Anterior cingulate cortex (tissue), 58 donors: Measurements from ENCODE around the gene SERPINB1.

Experiments used
- DNase-seq, 58 donors: peaks; one replicate each; lab custom pipeline; 2025; lab: John Stamatoyannopoulos, UW

SERPINB1 gene

DNA sequence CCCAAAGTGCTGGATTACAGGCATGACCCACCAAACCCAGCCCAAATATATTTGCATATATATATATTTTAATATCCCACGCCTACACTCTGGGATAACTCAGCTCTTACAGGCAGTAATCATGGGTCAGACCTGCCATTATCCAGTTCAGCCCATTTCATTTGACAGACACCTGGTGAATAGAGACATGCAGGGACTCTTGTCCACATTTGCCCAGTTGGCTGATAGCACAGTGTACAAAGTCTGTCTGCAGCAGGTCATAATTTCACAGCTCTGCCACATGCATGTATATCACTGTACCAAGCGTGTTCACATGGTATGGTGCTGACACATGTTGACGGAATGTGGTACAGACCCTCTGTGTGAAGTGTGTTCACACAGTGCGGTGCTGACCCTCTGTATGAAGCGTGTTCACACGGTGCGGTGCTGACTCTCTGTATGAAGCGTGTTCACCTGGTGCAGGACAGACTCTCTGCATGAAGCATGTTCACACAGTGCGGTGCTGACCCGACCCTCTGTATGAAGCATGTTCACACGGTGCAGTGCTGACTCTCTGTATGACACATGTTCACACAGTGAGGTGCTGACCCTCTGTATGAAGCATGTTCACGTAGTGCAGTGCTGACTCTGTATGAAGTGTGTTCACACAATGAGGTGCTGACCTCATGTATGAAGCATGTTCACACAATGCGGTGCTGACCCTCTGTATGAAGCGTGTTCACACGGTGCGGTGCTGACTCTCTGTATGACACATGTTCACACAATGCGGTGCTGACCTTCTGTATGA lies 10.3 kb upstream of the SERPINB1 start:
- no peak for DNase-seq

DNA sequence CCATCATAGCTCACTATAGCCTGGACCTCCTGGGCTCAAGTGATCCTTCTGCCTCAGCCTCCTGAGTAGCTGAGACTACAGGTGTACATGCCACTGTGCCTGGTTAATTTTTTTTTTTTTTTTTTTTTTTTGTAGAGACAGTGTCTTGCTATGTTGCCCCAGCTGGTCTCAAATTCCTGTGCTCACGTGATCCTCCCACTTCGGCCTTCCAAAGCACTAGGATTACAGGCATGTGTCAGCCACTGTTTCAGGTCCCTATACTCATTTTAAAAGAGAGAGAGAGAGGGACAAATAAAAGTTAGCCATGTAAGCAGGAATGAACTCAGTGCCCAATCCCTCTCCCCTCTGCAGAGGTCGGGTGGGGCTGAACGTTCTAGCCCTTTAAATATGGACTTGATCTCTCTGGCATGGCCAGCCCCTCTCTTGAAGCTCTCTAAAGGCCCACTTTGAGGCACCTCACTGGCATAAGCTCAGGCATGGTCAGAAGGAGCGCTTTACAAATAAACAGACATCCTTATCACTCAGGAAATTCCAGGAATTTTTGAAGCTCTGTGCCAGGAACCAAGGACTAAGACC lies 9.0 kb upstream of the SERPINB1 start:
- no peak for DNase-seq

DNA sequence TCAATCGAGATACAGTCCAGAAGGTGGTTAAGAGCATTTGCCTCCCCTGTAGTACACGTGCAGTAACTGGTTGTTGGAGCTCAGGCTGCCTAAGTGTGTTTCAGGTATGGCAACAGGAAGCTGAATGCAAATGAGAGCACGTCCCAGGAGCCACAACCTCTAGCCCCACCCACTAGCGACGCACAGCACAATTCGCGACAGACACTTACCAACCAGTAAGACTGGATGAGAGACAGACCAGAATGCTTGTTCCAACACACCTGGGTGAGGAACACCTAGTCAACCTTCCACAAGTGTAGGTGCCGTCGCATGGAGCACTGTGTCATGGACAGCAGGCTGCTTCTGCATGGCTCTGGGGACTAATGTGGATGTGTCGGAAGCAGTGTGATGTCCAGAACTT lies 7.2 kb upstream of the SERPINB1 start:
- DNase-seq, result no peak

DNA sequence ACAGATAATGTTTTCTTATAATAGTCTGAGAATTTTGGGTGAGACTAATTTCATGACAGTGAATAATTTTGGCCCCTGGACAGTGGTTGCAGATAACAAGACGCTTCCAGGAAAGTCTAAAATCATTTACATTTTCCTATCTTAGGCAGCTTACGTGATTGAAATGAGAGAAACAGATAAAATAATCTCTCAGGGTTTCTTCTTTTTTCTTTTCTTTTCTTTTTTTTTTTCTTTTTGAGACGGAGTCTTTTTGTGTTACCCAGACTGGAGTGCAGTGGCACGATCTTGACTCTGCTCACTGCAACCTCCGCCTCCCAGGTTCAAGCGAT lies 4.2 kb upstream of the SERPINB1 start:
- no peak for DNase-seq

DNA sequence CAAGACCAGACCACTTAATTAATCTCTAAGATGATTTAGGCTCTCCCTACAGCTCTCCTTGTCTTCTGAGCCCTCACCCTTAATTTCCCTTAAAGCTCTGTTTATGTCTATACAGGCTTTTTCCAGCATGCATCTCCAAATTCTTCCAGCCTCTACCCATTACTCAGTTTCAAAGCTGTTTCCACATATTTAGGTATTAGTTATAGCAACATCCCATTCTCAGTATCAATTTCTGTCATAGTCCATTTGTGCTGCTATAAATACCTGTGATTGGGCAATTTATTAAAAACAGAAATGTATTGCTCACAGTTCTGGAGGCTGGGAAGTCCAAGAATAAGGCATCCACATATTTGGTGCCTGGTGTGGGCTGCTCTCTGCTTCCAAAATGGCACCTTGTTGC lies 2.3 kb upstream of the SERPINB1 start:
- DNase-seq, result no peak

DNA sequence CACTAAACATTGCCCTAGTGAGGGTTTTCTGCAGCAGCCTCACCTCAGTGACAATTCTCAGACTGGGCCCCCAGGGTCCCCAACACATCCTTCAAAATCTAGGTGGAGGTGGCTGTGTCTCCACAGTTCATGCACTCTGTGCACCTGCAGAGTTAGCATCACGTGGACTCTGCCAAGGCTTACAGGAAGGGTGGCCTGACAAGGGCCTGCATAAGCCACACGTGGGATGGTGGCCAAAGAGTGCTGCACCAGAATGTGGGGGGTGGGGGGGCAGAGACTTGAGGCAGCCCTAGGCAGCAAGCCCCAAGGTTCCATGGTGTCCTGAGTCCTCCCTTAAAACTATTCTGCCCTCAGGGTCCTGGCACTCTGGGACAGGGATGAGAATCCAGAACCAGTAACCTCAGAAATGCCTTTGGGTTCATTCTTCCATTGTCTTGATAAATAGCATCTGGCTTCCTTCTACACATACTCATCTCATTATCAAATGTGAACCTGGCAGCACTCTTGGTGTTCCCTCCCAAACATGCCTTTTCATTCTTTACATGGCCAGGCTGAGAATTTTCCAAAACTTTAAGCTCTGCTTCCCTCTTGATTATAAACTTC lies 1.6 kb upstream of the SERPINB1 start:
- no peak for DNase-seq

DNA sequence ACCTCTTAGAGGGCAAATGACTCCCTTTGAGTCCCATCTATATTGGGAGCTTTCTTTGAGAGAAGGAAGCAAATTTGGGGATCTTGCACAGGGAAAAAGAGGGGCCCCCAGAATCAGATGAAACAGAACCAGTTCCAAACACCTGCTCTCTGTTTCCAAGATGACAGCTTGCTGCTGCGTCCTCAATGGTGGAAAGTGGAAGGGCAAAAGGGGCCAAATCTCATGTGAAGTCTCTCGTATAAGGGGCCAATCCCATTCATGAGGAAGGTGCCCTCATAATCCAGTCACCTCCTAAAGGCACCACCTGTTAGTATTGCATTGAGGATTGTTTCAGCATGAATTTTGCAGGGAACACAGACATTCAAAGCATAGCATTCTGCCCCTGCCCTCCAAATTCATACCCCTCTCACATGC lies 483 bp upstream of the SERPINB1 start:
- no peak for DNase-seq

DNA sequence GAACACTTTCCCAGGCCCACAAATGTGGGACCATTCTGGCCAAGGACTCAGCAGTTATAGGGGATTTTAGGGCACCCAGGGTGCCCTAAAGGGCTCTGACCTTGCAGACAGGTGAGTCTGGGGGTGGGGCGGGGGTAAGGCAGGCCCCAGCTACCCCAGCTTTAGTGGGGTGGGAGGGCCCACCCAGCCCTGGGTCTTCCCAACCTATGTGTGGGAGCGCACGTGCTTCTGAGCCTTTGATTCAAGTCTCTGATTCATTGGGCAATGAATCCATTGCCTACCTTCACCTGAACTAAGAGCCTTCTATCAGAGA lies 958 bp downstream of the SERPINB1 start:
- no peak for DNase-seq

DNA sequence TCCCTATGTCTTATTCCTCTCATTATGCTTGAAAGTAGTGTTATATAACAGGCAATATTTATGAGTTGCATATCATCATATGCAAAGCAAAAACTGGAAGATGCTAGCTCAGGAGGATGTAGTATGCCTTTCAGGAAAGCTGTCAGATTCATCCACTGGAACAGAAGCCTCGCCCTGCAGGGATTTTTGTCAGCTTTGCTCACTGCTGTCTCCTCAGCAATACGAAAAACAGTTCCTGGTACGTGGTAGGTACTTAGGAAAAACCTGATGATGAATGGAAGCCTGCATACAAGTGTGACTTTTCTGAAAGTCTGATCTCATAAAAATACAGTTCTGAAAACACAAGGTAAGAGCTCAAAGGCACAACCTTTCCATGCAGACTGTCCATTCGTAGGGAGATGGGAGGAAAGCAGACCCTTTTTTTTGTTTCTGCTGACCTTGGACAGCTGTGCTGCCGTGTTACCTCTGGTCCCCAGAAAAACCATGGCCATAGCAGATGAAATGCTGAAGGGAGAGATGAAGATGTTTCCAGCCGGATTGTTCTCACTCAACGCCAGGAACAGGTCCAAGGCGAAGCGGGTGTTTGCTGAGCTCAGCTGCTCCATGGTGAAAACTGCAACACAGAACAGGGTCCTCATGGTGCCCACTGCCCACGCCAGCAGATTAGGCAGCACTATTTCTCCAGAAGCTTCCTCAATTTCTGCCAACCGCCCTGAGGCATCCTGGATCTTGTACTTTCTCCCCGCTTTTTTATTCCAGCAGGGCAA lies 1.5 kb downstream of the SERPINB1 start:
- peak in 2 of 58 donors; percentile 9 to 25 for DNase-seq

DNA sequence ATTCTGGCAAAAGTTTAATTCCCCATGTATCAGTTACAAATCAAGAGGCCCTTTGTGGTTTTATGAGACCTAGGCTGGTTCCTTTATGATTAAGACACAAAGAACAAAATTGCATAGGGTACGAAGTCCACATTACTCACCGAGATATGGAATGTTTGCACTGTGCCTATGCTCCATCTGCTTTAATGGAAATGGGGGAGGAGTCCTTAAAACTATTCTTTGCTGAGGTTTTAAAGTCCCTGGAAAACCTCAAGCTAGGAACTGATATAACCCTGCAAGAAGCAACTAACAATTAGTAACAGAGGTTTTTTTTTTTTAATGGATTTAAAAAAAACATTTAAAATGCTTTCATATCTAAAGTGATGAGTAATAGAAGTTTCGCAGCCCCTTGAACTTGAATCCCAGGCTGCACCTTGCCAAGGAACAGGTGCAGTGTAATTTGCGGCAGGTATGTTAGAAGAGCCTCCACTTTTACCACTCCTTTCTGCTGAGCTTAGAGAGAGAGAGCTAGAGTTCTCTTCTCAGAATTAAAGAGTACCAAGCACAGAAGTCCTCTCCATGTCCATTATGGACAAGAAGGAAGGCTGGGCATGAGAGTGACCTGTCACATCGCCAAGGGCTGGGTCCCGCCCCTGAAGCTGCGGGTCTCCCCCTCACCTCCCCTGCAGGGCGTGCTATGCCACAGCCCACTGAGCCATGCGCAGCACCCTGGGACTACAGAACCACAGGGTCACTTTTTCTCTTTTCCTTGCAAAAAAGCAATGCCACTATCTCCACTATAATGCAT lies 2.3 kb downstream of the SERPINB1 start:
- DNase-seq, result no peak

DNA sequence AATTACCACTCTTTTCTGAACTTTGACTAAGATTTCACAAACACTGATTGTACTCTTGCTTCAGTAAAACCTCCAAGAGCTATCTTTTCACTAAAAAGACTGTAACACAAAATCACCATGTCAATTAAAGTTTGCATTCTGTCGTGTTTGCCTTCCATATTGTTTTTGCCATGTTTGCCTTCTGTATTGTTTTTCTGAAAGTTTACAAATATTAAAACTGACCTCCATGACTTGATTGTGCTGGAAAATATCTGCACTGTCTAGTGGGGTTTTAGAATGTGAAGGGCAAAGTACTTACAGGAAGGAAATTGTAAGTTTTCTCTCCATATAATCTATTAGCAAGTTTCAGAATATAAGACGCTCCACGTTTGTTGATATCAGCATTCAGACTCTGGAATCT lies 3.4 kb downstream of the SERPINB1 start:
- DNase-seq, result no peak

DNA sequence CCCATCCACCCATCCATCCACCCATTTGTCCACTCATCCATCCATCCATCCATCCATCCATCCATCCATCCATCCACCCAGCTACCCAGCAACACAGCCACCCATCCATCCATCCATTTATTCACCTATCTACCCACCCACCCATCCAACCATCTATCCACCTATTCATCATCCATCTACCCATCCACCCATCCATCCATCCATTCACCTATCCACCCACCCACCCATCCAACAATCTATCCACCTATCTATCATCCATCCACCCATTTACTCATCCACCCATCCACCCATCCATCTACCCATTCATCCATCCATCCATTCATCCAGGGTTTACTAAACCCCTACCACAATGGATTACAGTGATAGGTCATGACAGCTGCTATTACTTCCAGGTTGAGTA lies 7.4 kb downstream of the SERPINB1 start:
- no peak for DNase-seq

DNA sequence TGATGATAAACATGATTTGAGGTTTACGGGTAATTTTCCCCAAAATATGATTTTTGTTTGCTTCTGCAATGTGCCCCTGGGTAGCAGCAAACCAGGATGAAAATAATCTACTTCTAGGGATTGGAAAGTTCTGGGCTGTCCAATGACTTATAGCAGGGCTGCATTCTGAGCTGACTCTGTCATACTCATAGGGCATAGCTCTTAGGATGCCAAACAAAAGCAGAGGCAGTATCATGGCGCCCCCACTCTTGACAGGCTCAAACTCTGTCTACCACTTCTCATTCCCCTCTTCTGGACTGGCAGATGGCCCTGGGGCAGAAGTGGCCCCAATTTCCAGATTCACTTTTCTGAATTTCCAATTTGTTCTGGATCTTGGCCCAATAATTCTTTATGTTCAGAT lies 10.3 kb downstream of the SERPINB1 start:
- no peak for DNase-seq

DNA sequence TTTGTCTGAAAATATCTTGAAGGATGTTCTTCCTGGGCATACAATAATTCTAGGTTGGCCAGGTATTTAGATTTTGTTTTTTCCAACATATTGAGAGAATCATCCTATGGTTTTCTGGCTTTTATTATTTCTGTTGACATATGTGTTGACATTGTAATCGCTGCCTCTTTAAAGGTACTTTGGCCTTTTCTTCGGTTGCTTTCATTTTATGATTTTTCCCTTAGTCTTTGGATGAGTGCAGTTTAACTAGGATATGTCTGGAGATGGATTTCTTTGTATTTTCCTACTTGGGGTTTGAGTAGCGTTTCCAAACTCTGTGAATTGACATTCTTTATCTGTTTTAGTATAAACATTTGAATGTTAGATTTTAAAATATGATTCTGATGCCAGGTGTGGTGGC lies 11.5 kb downstream of the SERPINB1 start:
- no peak for DNase-seq

DNA sequence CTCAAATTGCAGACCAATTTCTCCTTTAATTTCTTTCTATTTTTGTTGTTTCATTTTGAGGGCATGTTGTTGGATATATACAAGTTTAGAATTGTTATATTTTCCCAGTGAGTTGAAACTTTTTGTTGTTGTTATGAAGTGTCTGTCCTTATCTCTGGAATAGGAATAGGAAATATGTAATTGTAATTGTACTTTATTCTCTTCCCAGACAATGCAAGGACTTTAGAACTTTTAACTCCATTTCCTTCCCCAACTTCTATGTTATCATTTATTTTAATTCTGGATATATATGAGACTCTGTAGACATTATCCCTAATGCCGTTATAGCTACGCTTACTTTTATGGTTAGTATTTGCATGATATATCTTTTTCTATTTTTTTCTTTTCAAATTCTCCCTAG lies 12.4 kb downstream of the SERPINB1 start:
- DNase-seq, result no peak

DNA sequence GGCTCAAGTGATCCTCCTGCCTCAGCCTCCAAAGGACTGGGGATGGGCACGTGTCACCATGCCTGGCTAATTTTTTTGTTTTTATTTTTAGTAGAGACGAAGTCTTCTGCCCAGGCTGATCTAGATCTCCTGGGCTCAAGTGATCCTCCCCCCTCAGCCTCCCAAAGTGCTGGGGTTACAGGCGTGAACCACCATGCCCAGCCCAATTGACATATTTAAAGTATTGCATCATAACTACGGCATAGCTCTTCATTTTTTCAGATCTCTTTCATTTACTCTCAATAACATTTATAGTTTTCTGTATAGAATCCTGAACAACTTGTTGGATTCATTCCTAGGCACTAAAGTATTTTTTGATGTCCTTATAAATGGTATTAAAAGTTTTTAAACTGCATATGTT lies 13.0 kb downstream of the SERPINB1 start:
- no peak for DNase-seq

DNA sequence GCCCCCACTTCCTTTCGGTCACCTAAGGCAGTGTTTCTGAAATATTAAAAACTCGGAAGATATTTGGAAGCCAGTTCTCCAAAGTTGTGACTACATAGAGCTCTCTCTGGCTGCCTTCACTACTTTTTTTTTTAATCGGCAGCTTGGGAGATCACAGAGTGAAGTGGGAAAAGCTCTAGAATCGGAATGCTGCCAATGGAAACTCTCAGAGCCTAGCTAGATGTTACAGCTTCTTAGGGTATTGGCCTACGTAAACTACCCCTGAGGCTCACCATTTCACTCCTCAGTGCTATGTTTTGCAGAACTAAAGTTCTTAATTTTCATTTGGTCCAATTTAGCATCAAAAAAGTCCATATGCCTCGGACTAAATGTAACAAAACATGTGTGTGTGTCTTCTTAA lies 14.5 kb downstream of the SERPINB1 start:
- no peak for DNase-seq

DNA sequence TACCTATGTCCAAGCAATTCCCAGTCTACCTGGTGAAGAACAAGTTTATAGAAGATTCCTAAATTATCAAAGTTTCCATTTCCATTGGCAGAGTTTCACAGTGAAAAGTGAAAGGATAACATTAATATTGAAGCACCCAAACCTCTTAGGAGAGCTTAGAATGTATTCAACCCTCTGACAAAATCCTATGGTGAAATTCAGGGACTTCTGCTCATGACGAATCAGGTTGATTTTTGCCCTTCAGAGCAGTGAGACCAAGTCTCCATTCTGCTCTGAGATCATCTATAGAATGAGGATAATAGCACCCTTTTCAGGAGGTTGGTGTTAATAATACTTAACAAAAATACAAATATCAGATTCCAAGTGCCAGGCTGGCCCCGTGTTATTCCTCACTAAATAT lies 15.5 kb downstream of the SERPINB1 start:
- DNase-seq, result no peak

DNA sequence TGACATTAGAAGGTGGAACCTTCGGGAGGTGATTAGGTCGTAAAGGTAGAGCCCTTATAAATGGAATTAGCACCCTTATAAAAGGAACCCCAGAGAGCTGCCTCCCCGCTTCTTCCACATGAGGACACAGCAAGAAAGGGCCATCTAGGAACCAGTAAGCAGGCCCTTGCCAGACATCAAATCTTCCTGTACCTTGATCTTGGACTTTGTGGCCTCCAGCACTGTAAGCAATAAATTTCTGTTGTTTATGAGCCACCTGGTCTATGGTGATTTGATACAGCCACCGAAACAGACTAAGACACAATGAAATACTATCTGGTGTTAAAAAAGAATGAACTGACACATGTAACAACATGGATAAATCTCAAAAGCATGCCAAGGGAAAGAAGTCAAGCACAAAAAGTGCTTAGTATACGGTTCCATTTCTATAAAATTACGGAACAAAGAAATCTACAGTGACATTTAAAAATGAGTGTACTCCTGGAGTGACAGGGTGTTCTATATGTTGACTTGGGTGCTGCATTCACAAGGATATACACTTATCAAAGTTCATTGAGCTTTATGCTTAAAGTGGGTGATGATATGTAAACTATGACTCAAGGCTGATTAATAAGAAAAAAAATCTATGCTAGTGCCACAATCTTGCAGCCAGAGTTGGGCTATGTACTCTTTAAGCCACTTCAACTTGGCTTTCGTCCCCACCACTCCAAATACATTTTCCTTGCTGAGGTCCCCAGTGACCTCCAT lies 18.4 kb downstream of the SERPINB1 start:
- DNase-seq, result no peak

DNA sequence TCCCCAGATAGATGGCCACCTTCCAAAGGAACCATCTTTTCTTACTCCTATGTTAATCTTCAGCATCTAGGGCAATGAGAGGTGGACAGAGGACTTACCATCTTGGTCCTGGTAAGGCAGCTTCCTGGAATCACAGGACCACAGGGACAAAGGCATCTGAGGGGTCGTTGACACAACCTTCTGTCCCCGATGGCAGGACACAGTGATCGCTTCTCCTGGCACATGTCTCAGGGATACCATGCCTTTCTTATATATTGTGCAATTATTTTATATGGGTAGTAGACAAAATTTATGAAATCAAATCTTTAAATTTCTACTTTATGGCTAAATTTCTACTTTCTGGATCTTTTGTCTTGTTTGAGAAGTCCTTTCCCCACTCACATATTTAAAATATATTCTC lies 20.1 kb downstream of the SERPINB1 start:
- DNase-seq, result no peak
